ENCODE data around the gene CFAP100.

CFAP100 gene

GRCh38 chr3:126402666-126403302 lies 8.1 kb downstream of the CFAP100 start:
- TF ChIP-seq CTCF (conservative IDR thresholded peaks at IDR 0.05; ENCODE audit: low read depth, low read length) = no peak
- Histone ChIP-seq H3K27ac (no peak overlapping the region), H3K36me3 (ENCODE audit: insufficient read depth) (no peaks in the 10 kb centered on the region), H3K9ac (no peak overlapping the region), H3K4me2 (no peak overlapping the region), H3K4me1 (ENCODE audit: low read depth, poor library complexity, severe bottlenecking) (no peaks in the 10 kb centered on the region), H3K4me3 (IDR thresholded peaks at IDR 0.05; ENCODE audit: insufficient read depth, low read depth, low read length) (no peak overlapping the region), H2AFZ (ENCODE audit: low read depth) (no peak overlapping the region), H4K20me1 (ENCODE audit: insufficient read depth) (no peaks in the 10 kb centered on the region), H3K27me3 (ENCODE audit: insufficient read depth, low read depth) (no peaks in the 10 kb centered on the region), H3K79me2 (ENCODE audit: insufficient read depth, low read depth) (no peaks in the 10 kb centered on the region)

- Histone ChIP-seq H2AFZ (ENCODE audit: low read depth) (no peak overlapping the region), H3K79me2 (ENCODE audit: insufficient read depth, low read depth) (no peaks in the 10 kb centered on the region), H3K9ac (no peak overlapping the region), H3K27me3 (ENCODE audit: insufficient read depth, low read depth) (no peaks in the 10 kb centered on the region), H3K4me1 (ENCODE audit: low read depth, poor library complexity, severe bottlenecking) (no peaks in the 10 kb centered on the region), H3K4me2 (no peak overlapping the region), H3K36me3 (ENCODE audit: insufficient read depth) (no peaks in the 10 kb centered on the region), H3K4me3 (IDR thresholded peaks at IDR 0.05; ENCODE audit: insufficient read depth, low read depth, low read length) (no peak overlapping the region), H3K27ac (no peak overlapping the region), H4K20me1 (ENCODE audit: insufficient read depth) (no peaks in the 10 kb centered on the region)
- TF ChIP-seq CTCF (conservative IDR thresholded peaks at IDR 0.05; ENCODE audit: low read depth, low read length) = no peak
These were observed 11.9 kb downstream of the CFAP100 start for GRCh38 chr3:126406389-126407296.

GRCh38 chr3:126407412-126408044 lies 12.8 kb downstream of the CFAP100 start:
- H3K27ac ChIP-seq = no peak overlapping the region
- no peaks in the 10 kb centered on the region for H3K79me2 ChIP-seq (ENCODE audit: insufficient read depth, low read depth)
- H3K4me3 ChIP-seq (IDR thresholded peaks at IDR 0.05; ENCODE audit: insufficient read depth, low read depth, low read length) = no peak overlapping the region
- H3K27me3 ChIP-seq (ENCODE audit: insufficient read depth, low read depth) = no peaks in the 10 kb centered on the region
- no peak overlapping the region for H2AFZ ChIP-seq (ENCODE audit: low read depth)
- no peaks in the 10 kb centered on the region for H3K4me1 ChIP-seq (ENCODE audit: low read depth, poor library complexity, severe bottlenecking)
- TF ChIP-seq CTCF (conservative IDR thresholded peaks at IDR 0.05; ENCODE audit: low read depth, low read length) = no peak
- no peak overlapping the region for H3K9ac ChIP-seq
- H4K20me1 ChIP-seq (ENCODE audit: insufficient read depth) = no peaks in the 10 kb centered on the region
- no peaks in the 10 kb centered on the region for H3K36me3 ChIP-seq (ENCODE audit: insufficient read depth)
- no peak overlapping the region for H3K4me2 ChIP-seq

- H4K20me1 ChIP-seq (ENCODE audit: insufficient read depth) = no peaks in the 10 kb centered on the region
- H3K4me2 ChIP-seq = no peak overlapping the region
- no peaks in the 10 kb centered on the region for H3K27me3 ChIP-seq (ENCODE audit: insufficient read depth, low read depth)
- no peaks in the 10 kb centered on the region for H3K4me1 ChIP-seq (ENCODE audit: low read depth, poor library complexity, severe bottlenecking)
- H3K79me2 ChIP-seq (ENCODE audit: insufficient read depth, low read depth) = no peaks in the 10 kb centered on the region
- TF ChIP-seq CTCF (conservative IDR thresholded peaks at IDR 0.05; ENCODE audit: low read depth, low read length) = no peak
- H3K4me3 ChIP-seq (IDR thresholded peaks at IDR 0.05; ENCODE audit: insufficient read depth, low read depth, low read length) = no peak overlapping the region
- H3K9ac ChIP-seq = no peak overlapping the region
- no peak overlapping the region for H2AFZ ChIP-seq (ENCODE audit: low read depth)
- H3K36me3 ChIP-seq (ENCODE audit: insufficient read depth) = no peaks in the 10 kb centered on the region
- H3K27ac ChIP-seq = no peak overlapping the region
These were observed 13.4 kb downstream of the CFAP100 start for GRCh38 chr3:126408099-126408498.
